Uterus (tissue), 4 donors: Measurements from ENCODE around the gene ITSN2. TPM values are rescaled to one million over a fixed set of nuclear protein-coding genes. Genes with fewer than 3 reads are reported as not detected.

Source experiments
- DNase-seq, 2 donors: peaks; one replicate each; pipeline ENCODE4 v3.0.0-alpha.2; 2019 to 2020
- H3K27ac ChIP-seq, 2 donors: fragments of 200-600 bp; sonication (generic); 1 replicate in 1 of 2; 2 replicates in 1 of 2; pipeline ENCODE4 v1.5.1; 2016 to 2018
- H3K27me3 ChIP-seq, 2 donors: fragments of 200-600 bp; sonication (generic); one replicate each; pipeline ENCODE4 v1.5.1; 2018 to 2019; ENCODE audit warnings: control low read depth in 1 of 2
- H3K36me3 ChIP-seq, 2 donors: fragments of 200-600 bp; sonication (generic); one replicate each; pipeline ENCODE4 v1.5.1; 2019; ENCODE audit warnings: control low read depth in 1 of 2
- H3K4me1 ChIP-seq, 2 donors: fragments of 200-600 bp; sonication (generic); one replicate each; pipeline ENCODE4 v1.5.1; 2018 to 2019; ENCODE audit warnings: control low read depth in 1 of 2
- H3K4me3 ChIP-seq, 2 donors: fragments of 200-600 bp; sonication (generic); 1 replicate in 1 of 2; 2 replicates in 1 of 2; pipeline ENCODE4 v1.5.1; 2018 to 2019; ENCODE audit warnings: mild to moderate bottlenecking in 1 of 2
- H3K9me3 ChIP-seq, 2 donors: fragments of 200-600 bp; sonication (generic); one replicate each; pipeline ENCODE4 v1.5.1; 2019; ENCODE audit warnings: control low read depth in 1 of 2
- CTCF ChIP-seq, 4 experiments: fragments of 200-600 bp in 2 of 4; fragments of 450-650 bp in 2 of 4; sonication (generic) in 2 of 4; IDR thresholded peaks; one replicate each; pipeline ENCODE4 v1.5.1; 2016 to 2019; ENCODE audit warnings: antibody characterized with exemption in 4 of 4, mild to moderate bottlenecking in 2 of 4, moderate library complexity in 1 of 4
- POLR2A ChIP-seq, 2 donors: fragments of 450-650 bp; IDR thresholded peaks; one replicate each; pipeline ENCODE4 v1.6.1; 2016; ENCODE audit warnings: antibody characterized with exemption in 2 of 2, mild to moderate bottlenecking in 1 of 2, moderate library complexity in 1 of 2
- intact Hi-C: fragments of 100-400 bp; cut with DNase I; formaldehyde crosslinking; loops from one replicate; pipeline ENCODE4 v1.15.1; 2023; ENCODE audit warnings: low total_unique reads
- total RNA-seq, 4 donors: library from RNA; depleted of rRNA in 3 of 4; stranded (reverse); fragments of >200 nt in 3 of 4; gene quantifications; one replicate each; pipeline versions ENCODE4 v1.1.0 to v1.2.4, GENCODE V29; 2014 to 2023
- donor health status: DM: yes; HTN: yes; CAD: no.

Gene ITSN2
- total RNA-seq, 4 donors from 2014 or later: 11.0 to 71.9 (median 56.2) TPM

- no peaks in the 10 kb centered on the region for H3K27me3 ChIP-seq
- no peaks in the 10 kb centered on the region for H3K4me1 ChIP-seq
- no peak overlapping the region for H3K27ac ChIP-seq
- intact Hi-C loops: no loop called here
- no peaks in the 10 kb centered on the region for H3K9me3 ChIP-seq
- no peak for DNase-seq
- no peaks in the 10 kb centered on the region for H3K36me3 ChIP-seq
- TF ChIP-seq POLR2A (IDR thresholded peaks at IDR 0.05) (no peak), CTCF (IDR thresholded peaks at IDR 0.05) (no peak)
- no peak overlapping the region for H3K4me3 ChIP-seq
Measured at GRCh38 chr2:24182507-24182906, 177.8 kb downstream of the ITSN2 start.

DNA sequence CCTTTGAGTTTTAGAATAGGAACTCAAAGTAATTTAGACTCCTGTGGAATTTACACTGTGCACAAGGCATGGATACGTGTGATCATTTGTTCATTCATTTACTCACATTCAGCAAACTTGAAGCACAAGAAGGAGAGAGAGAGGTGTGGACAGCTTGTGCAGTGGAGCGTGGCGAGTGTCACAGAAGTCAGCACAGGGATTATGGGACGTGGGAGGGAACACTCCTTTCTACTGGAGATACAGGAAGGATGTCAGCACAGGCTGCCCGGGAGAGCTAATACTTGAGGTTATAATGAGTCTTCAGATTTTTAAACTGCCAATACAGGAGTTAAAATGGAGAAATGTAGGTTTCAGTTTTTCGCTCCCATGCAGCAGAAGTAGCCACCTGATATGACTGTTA is 178.5 kb downstream of the ITSN2 start:
- no peak for TF ChIP-seq POLR2A (IDR thresholded peaks at IDR 0.05)
- no peak for TF ChIP-seq CTCF (IDR thresholded peaks at IDR 0.05)
- H3K36me3 ChIP-seq: no peaks in the 10 kb centered on the region
- H3K27me3 ChIP-seq: no peaks in the 10 kb centered on the region
- no peaks in the 10 kb centered on the region for H3K9me3 ChIP-seq
- DNase-seq: no peak
- intact Hi-C loops: no loop called here
- H3K4me3 ChIP-seq: no peak overlapping the region
- H3K4me1 ChIP-seq: no peaks in the 10 kb centered on the region
- H3K27ac ChIP-seq: no peak overlapping the region

GRCh38 chr2:24179683-24180082 is 180.7 kb downstream of the ITSN2 start:
- no peak overlapping the region for H3K27ac ChIP-seq
- TF ChIP-seq CTCF (IDR thresholded peaks at IDR 0.05) (no peak), POLR2A (IDR thresholded peaks at IDR 0.05) (no peak)
- H3K27me3 ChIP-seq: no peaks in the 10 kb centered on the region
- H3K36me3 ChIP-seq: no peaks in the 10 kb centered on the region
- no peak overlapping the region for H3K4me3 ChIP-seq
- no peaks in the 10 kb centered on the region for H3K9me3 ChIP-seq
- intact Hi-C loops: no loop called here
- DNase-seq: no peak
- no peaks in the 10 kb centered on the region for H3K4me1 ChIP-seq

- Histone ChIP-seq H3K36me3 (no peaks in the 10 kb centered on the region), H3K4me1 (no peaks in the 10 kb centered on the region), H3K27me3 (no peaks in the 10 kb centered on the region), H3K4me3 (no peak overlapping the region), H3K9me3 (no peaks in the 10 kb centered on the region), H3K27ac (no peak overlapping the region)
- TF ChIP-seq CTCF (IDR thresholded peaks at IDR 0.05): no peak
- TF ChIP-seq POLR2A (IDR thresholded peaks at IDR 0.05): no peak
- DNase-seq: no peak
- intact Hi-C loops: no loop called here
Measured at GRCh38 chr2:24176326-24176725, 184.0 kb downstream of the ITSN2 start.

DNA sequence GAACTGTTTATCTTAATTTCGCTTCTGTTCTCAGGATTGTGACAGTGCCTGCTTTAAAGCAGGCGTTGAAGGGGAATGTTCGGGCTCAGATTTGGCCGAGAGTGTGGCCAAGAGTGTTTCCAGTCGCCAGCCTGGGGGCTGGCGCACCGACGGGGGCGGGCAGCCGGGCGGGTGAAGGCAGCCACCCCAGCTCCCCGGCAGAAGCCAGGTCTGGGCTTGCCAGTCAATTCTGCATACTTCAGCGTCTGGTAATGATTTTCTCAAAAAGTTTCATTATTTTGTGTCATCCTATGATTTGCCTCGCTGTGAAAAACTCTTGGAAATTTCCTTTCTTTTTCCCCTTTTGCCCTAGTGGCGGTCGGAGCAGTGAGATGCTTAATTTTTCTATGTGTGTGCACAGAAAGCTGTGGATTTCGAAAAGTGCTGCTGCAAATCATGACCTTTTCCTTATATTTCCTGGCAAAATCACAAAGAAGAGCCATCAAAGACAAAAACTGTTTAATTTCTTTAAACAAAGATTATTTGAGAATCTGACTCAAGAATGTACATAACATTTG is 184.6 kb downstream of the ITSN2 start:
- Histone ChIP-seq H3K9me3 (no peaks in the 10 kb centered on the region), H3K36me3 (no peaks in the 10 kb centered on the region), H3K27ac (no peak overlapping the region), H3K4me3 (no peak overlapping the region), H3K27me3 (no peaks in the 10 kb centered on the region), H3K4me1 (no peaks in the 10 kb centered on the region)
- TF ChIP-seq CTCF (IDR thresholded peaks at IDR 0.05): no peak
- no peak for TF ChIP-seq POLR2A (IDR thresholded peaks at IDR 0.05)
- DNase-seq: no peak
- intact Hi-C loops: no loop called here
